ENCODE data around the gene NOD1.

DNA sequence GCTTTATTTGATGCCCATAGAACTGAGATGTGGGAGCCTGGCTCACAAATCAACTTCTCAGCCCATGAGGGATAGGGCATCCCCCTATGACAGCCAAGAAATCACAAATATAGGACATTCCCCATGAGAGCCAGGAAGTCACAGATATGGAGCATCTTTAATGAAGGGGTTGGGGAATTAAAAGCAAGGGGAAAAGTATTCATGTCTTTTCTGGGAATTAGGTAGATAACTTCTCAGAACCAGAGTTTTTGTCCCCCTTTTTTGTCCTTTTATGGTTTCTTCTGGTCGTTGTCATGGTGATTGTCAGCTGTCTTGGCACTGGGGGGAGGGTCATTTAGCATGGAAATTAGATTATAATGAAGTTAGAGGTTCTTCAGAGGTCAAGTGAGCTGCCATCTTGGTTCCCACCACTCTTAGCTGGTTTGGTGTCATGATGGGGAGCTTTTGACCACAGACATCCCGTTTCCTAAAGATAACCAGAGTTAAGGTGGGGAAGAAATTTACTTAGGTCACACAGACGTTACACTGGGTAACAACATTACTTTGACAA lies 56.9 kb downstream of the NOD1 start:
- TF ChIP-seq CHD2 (IDR thresholded peaks at IDR 0.05; ENCODE audit: low read length, partially characterized antibody) (no peak), CBX2 (IDR thresholded peaks at IDR 0.05; ENCODE audit: borderline replicate concordance, low read depth) (no peak), MYC (IDR thresholded peaks at IDR 0.05; ENCODE audit: borderline replicate concordance, low read length) (no peak), HDAC2 (IDR thresholded peaks at IDR 0.05) (no peak), CEBPB (IDR thresholded peaks at IDR 0.05) (no peak), POLR2A (IDR thresholded peaks at IDR 0.05; ENCODE audit: low read length) (no peak), BHLHE40 (IDR thresholded peaks at IDR 0.05; ENCODE audit: low read depth, low read length) (no peak)
- TF ChIP-seq, protein P1, sequence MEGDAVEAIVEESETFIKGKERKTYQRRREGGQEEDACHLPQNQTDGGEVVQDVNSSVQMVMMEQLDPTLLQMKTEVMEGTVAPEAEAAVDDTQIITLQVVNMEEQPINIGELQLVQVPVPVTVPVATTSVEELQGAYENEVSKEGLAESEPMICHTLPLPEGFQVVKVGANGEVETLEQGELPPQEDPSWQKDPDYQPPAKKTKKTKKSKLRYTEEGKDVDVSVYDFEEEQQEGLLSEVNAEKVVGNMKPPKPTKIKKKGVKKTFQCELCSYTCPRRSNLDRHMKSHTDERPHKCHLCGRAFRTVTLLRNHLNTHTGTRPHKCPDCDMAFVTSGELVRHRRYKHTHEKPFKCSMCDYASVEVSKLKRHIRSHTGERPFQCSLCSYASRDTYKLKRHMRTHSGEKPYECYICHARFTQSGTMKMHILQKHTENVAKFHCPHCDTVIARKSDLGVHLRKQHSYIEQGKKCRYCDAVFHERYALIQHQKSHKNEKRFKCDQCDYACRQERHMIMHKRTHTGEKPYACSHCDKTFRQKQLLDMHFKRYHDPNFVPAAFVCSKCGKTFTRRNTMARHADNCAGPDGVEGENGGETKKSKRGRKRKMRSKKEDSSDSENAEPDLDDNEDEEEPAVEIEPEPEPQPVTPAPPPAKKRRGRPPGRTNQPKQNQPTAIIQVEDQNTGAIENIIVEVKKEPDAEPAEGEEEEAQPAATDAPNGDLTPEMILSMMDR (IDR thresholded peaks at IDR 0.05) = no peak

Measured in A549 (cell line).